ENCODE results near the gene SLC35F2. TPM values are rescaled to one million over a fixed set of nuclear protein-coding genes. Genes with fewer than 3 reads are reported as not detected.

The SLC35F2 gene
- polyA plus RNA-seq, 1 of the 3 experiments (the other 2 are of a cell fraction): 12.4 TPM

- POLR2A ChIA-PET: no interaction called here
- no peak overlapping the region for H3K4me2 ChIP-seq
- no peaks in the 10 kb centered on the region for H3K4me1 ChIP-seq (ENCODE audit: control insufficient read depth in 1 of 2, insufficient read depth in 2 of 2, low read depth in 1 of 2, low read length in 1 of 2)
- no peak for TF ChIP-seq EP300 (IDR thresholded peaks at IDR 0.05; ENCODE audit: borderline replicate concordance in 1 of 2, low read depth in 1 of 2, low read length in 1 of 2)
- no peak for TF ChIP-seq CHD2 (IDR thresholded peaks at IDR 0.05; ENCODE audit: low read length, partially characterized antibody)
- TF ChIP-seq GATA2 (CRISPR knock-in tag; IDR thresholded peaks at IDR 0.05): no peak
- no peak for TF ChIP-seq YY1 (IDR thresholded peaks at IDR 0.05; ENCODE audit: low read depth)
- no peak for TF ChIP-seq MAX (IDR thresholded peaks at IDR 0.05; ENCODE audit: low read depth)
- H3K27me3 ChIP-seq (ENCODE audit: insufficient read depth): no peaks in the 10 kb centered on the region
- H3K36me3 ChIP-seq (replicated peaks in 1 of 2; ENCODE audit: control insufficient read depth in 1 of 2, insufficient read depth in 2 of 2, low read length in 1 of 2): no peaks in the 10 kb centered on the region
- H3K4me3 ChIP-seq (ENCODE audit: low read depth in 2 of 2, low read length in 1 of 2): no peak overlapping the region
- no peak overlapping the region for H2AFZ ChIP-seq (ENCODE audit: low read depth)
- 84% methylated on average over 5 of the region's 5 CpGs for WGBS (ENCODE audit: low lambda C conversion rate)
- no peak for DNase-seq
- H3K9me2 ChIP-seq: no peaks in the 10 kb centered on the region
- no peak overlapping the region for H3K27ac ChIP-seq (ENCODE audit: low read depth in 2 of 2, low read length in 1 of 2)
- H4K20me1 ChIP-seq (ENCODE audit: insufficient read depth): no peaks in the 10 kb centered on the region
- H3K9ac ChIP-seq: no peak overlapping the region
- H3K79me2 ChIP-seq (ENCODE audit: insufficient read depth): peaks cover 7% of the 10 kb centered on the region; the same call in 1 of the 2 replicates
- no peaks in the 10 kb centered on the region for H3F3A ChIP-seq (replicated peaks; ENCODE audit: insufficient read depth)
- CTCF ChIA-PET: interaction anchor here (0.5 kb wide), 1 partner anchor 35 kb away, joined by 3 read pairs; no protein-coding TSS in a partner anchor
- no peaks in the 10 kb centered on the region for H3K9me3 ChIP-seq
These were observed 27.6 kb downstream of the SLC35F2 start for GRCh38 chr11:107830915-107831540.

GRCh38 chr11:107827041-107827440 lies 31.5 kb downstream of the SLC35F2 start:
- Histone ChIP-seq H3K79me2 (ENCODE audit: insufficient read depth) (peaks cover 3% of the 10 kb centered on the region; the same call in 1 of the 2 replicates), H4K20me1 (ENCODE audit: insufficient read depth) (no peaks in the 10 kb centered on the region), H3K4me3 (ENCODE audit: low read depth in 2 of 2, low read length in 1 of 2) (no peak overlapping the region), H3K9me3 (no peaks in the 10 kb centered on the region), H3K4me1 (ENCODE audit: control insufficient read depth in 1 of 2, insufficient read depth in 2 of 2, low read depth in 1 of 2, low read length in 1 of 2) (no peaks in the 10 kb centered on the region), H3K27me3 (ENCODE audit: insufficient read depth) (no peaks in the 10 kb centered on the region), H2AFZ (ENCODE audit: low read depth) (no peak overlapping the region), H3K36me3 (replicated peaks in 1 of 2; ENCODE audit: control insufficient read depth in 1 of 2, insufficient read depth in 2 of 2, low read length in 1 of 2) (no peaks in the 10 kb centered on the region), H3K9ac (no peak overlapping the region), H3K27ac (ENCODE audit: low read depth in 2 of 2, low read length in 1 of 2) (no peak overlapping the region), H3K9me2 (no peaks in the 10 kb centered on the region), H3F3A (replicated peaks; ENCODE audit: insufficient read depth) (no peaks in the 10 kb centered on the region), H3K4me2 (no peak overlapping the region)
- ChIA-PET CTCF (interaction anchor here (1.4 to 1.8 kb wide), 2 partner anchors 10 to 27 kb away, joined by 3 to 5 read pairs; no protein-coding TSS in a partner anchor), POLR2A (no interaction called here)
- DNase-seq: no peak
- no peak for TF ChIP-seq FOXJ3 (CRISPR knock-in tag; IDR thresholded peaks at IDR 0.05)
- TF ChIP-seq, protein P1, sequence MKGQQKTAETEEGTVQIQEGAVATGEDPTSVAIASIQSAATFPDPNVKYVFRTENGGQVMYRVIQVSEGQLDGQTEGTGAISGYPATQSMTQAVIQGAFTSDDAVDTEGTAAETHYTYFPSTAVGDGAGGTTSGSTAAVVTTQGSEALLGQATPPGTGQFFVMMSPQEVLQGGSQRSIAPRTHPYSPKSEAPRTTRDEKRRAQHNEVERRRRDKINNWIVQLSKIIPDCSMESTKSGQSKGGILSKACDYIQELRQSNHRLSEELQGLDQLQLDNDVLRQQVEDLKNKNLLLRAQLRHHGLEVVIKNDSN (IDR thresholded peaks at IDR 0.05; ENCODE audit: borderline replicate concordance, low read depth): no peak
- TF ChIP-seq MXI1 (IDR thresholded peaks at IDR 0.05; ENCODE audit: low read depth, low read length): no peak
- no peak for TF ChIP-seq RAD21 (IDR thresholded peaks at IDR 0.05; ENCODE audit: low read length)
- TF ChIP-seq CHD2 (IDR thresholded peaks at IDR 0.05; ENCODE audit: low read length, partially characterized antibody): no peak
- TF ChIP-seq RCOR1 (IDR thresholded peaks at IDR 0.05; ENCODE audit: low read length): no peak
- no peak for TF ChIP-seq EP300 (IDR thresholded peaks at IDR 0.05; ENCODE audit: borderline replicate concordance in 1 of 2, low read depth in 1 of 2, low read length in 1 of 2)
- TF ChIP-seq CTCF (IDR thresholded peaks at IDR 0.05): no peak
- TF ChIP-seq NRF1 (IDR thresholded peaks at IDR 0.05; ENCODE audit: low read depth, low read length): no peak
- TF ChIP-seq FOSL2 (IDR thresholded peaks at IDR 0.05; ENCODE audit: borderline replicate concordance, low read depth): no peak
- TF ChIP-seq IRF3 (IDR thresholded peaks at IDR 0.05; ENCODE audit: low read depth, low read length): no peak
- TF ChIP-seq POLR2AphosphoS5 (IDR thresholded peaks at IDR 0.05; ENCODE audit: low read depth, low read length): no peak
- TF ChIP-seq RXRA (IDR thresholded peaks at IDR 0.05; ENCODE audit: borderline replicate concordance, low read depth): no peak
- TF ChIP-seq TEAD4 (IDR thresholded peaks at IDR 0.05; ENCODE audit: borderline replicate concordance, insufficient read depth): no peak
- TF ChIP-seq GATA2 (CRISPR knock-in tag; IDR thresholded peaks at IDR 0.05): no peak
- WGBS (ENCODE audit: low lambda C conversion rate): 92% methylated on average over 3 of the region's 3 CpGs
